Measurements from ENCODE around the gene PRDM16.

The PRDM16 gene

DNA sequence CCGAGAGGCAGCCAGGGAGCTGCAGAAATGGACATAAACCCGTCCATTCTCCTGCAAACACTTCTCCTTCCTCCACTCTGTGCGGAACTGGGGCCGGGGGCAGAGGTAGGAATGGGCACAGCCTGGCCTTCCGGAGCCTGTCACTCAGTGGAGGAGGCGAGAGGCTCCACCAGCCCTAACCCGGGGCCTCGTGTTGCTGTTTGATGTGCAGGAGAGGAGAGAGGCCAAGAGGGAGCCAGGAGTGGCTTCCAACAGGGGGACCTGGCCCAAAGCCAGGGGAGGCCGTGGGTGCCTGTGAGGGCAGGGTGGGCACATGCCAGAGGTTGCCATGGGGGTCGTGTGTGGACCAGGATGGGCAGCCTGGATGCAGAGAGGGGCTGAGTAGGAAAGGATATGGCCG, 227.3 kb downstream of the PRDM16 start:
- Histone ChIP-seq H3K27me3 (ENCODE audit: insufficient read depth, low read length, poor library complexity, severe bottlenecking) (no peaks in the 10 kb centered on the region), H3K4me2 (ENCODE audit: low read depth, low read length, poor library complexity, severe bottlenecking) (no peak overlapping the region), H3K9me3 (ENCODE audit: insufficient read depth, low read depth, low read length) (no peaks in the 10 kb centered on the region), H3F3A (ENCODE audit: low read depth) (no peaks in the 10 kb centered on the region), H3K4me1 (ENCODE audit: insufficient read depth, low read length, poor library complexity, severe bottlenecking) (no peaks in the 10 kb centered on the region), H3K9ac (ENCODE audit: low read depth, low read length, poor library complexity, severe bottlenecking) (no peak overlapping the region), H2AFZ (ENCODE audit: low read length) (no peak overlapping the region), H3K36me3 (ENCODE audit: insufficient read depth, low read length) (no peaks in the 10 kb centered on the region), H3K79me2 (ENCODE audit: insufficient read depth, low read length) (no peaks in the 10 kb centered on the region), H4K20me1 (ENCODE audit: insufficient read depth, low read length, poor library complexity, severe bottlenecking) (no peaks in the 10 kb centered on the region), H3K4me3 (ENCODE audit: low read length, poor library complexity, severe bottlenecking) (no peak overlapping the region), H3K9me2 (replicated peaks; ENCODE audit: low read depth, low read length) (no peaks in the 10 kb centered on the region)
- TF ChIP-seq, protein P1, sequence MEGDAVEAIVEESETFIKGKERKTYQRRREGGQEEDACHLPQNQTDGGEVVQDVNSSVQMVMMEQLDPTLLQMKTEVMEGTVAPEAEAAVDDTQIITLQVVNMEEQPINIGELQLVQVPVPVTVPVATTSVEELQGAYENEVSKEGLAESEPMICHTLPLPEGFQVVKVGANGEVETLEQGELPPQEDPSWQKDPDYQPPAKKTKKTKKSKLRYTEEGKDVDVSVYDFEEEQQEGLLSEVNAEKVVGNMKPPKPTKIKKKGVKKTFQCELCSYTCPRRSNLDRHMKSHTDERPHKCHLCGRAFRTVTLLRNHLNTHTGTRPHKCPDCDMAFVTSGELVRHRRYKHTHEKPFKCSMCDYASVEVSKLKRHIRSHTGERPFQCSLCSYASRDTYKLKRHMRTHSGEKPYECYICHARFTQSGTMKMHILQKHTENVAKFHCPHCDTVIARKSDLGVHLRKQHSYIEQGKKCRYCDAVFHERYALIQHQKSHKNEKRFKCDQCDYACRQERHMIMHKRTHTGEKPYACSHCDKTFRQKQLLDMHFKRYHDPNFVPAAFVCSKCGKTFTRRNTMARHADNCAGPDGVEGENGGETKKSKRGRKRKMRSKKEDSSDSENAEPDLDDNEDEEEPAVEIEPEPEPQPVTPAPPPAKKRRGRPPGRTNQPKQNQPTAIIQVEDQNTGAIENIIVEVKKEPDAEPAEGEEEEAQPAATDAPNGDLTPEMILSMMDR (conservative IDR thresholded peaks at IDR 0.05; ENCODE audit: low read length) = no peak
- TF ChIP-seq EZH2phosphoT487 (IDR thresholded peaks at IDR 0.05; ENCODE audit: borderline replicate concordance) = no peak

DNA sequence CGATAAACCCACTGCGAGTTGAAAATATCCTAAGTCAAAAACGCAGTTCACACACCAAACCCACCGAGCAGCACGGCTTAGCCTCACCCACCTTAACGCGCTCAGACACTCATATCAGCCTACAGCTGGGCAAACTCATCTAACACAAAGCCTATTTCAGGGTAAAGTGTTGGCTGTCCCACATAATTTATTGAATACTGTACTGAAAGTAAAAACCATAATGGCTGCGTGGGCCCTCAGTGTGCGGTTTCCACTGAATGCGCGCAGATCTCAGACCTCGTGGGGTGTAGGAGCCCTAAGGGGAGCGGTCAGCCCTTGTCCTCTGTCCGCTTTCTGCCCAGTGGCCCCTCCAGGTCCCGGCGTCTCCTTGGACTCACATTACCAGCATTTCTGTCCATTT, 227.8 kb downstream of the PRDM16 start:
- no peaks in the 10 kb centered on the region for H3F3A ChIP-seq (ENCODE audit: low read depth)
- no peak overlapping the region for H3K9ac ChIP-seq (ENCODE audit: low read depth, low read length, poor library complexity, severe bottlenecking)
- no peaks in the 10 kb centered on the region for H3K9me2 ChIP-seq (replicated peaks; ENCODE audit: low read depth, low read length)
- no peak overlapping the region for H3K4me2 ChIP-seq (ENCODE audit: low read depth, low read length, poor library complexity, severe bottlenecking)
- TF ChIP-seq, protein P1 (conservative IDR thresholded peaks at IDR 0.05; ENCODE audit: low read length) = no peak
- no peak for TF ChIP-seq EZH2phosphoT487 (IDR thresholded peaks at IDR 0.05; ENCODE audit: borderline replicate concordance)
- no peak overlapping the region for H3K4me3 ChIP-seq (ENCODE audit: low read length, poor library complexity, severe bottlenecking)
- H3K4me1 ChIP-seq (ENCODE audit: insufficient read depth, low read length, poor library complexity, severe bottlenecking) = no peaks in the 10 kb centered on the region
- H4K20me1 ChIP-seq (ENCODE audit: insufficient read depth, low read length, poor library complexity, severe bottlenecking) = no peaks in the 10 kb centered on the region
- no peaks in the 10 kb centered on the region for H3K27me3 ChIP-seq (ENCODE audit: insufficient read depth, low read length, poor library complexity, severe bottlenecking)
- no peak overlapping the region for H2AFZ ChIP-seq (ENCODE audit: low read length)
- no peaks in the 10 kb centered on the region for H3K9me3 ChIP-seq (ENCODE audit: insufficient read depth, low read depth, low read length)
- no peaks in the 10 kb centered on the region for H3K36me3 ChIP-seq (ENCODE audit: insufficient read depth, low read length)
- H3K79me2 ChIP-seq (ENCODE audit: insufficient read depth, low read length) = no peaks in the 10 kb centered on the region

- TF ChIP-seq EZH2phosphoT487 (IDR thresholded peaks at IDR 0.05; ENCODE audit: borderline replicate concordance) = no peak
- TF ChIP-seq, protein P1 (conservative IDR thresholded peaks at IDR 0.05; ENCODE audit: low read length) = no peak
- H3K27me3 ChIP-seq (ENCODE audit: insufficient read depth, low read length, poor library complexity, severe bottlenecking) = no peaks in the 10 kb centered on the region
Observed at GRCh38 chr1:3297756-3298155, 228.8 kb downstream of the PRDM16 start.

More at GRCh38 chr1:3297756-3298155, 228.8 kb downstream of the PRDM16 start:
- Histone ChIP-seq H3K9me2 (replicated peaks; ENCODE audit: low read depth, low read length) (no peaks in the 10 kb centered on the region), H3K4me1 (ENCODE audit: insufficient read depth, low read length, poor library complexity, severe bottlenecking) (no peaks in the 10 kb centered on the region), H3K4me3 (ENCODE audit: low read length, poor library complexity, severe bottlenecking) (no peak overlapping the region), H4K20me1 (ENCODE audit: insufficient read depth, low read length, poor library complexity, severe bottlenecking) (no peaks in the 10 kb centered on the region), H3K9ac (ENCODE audit: low read depth, low read length, poor library complexity, severe bottlenecking) (no peak overlapping the region), H3K9me3 (ENCODE audit: insufficient read depth, low read depth, low read length) (no peaks in the 10 kb centered on the region), H3F3A (ENCODE audit: low read depth) (no peaks in the 10 kb centered on the region), H3K79me2 (ENCODE audit: insufficient read depth, low read length) (no peaks in the 10 kb centered on the region), H2AFZ (ENCODE audit: low read length) (no peak overlapping the region), H3K36me3 (ENCODE audit: insufficient read depth, low read length) (no peaks in the 10 kb centered on the region), H3K4me2 (ENCODE audit: low read depth, low read length, poor library complexity, severe bottlenecking) (no peak overlapping the region)
